ENCODE data around the gene CFAP68.
"Not testable (repeated sequence)": the region's sequence is repeated elsewhere in the genome, so short reads cannot be mapped to it uniquely, and the experiment has no call there.

Gene CFAP68

GRCh38 chr11:111870886-111871692 lies 8.3 kb upstream of the CFAP68 start, which contains the start of gene ALG9:
Gene ALG9 (minus strand): TSS chr11:111871581. CDS start chr11:111871482, 99 bp downstream.
- DNase-seq (ENCODE audit: low spot score): peak; percentile 50

DNA sequence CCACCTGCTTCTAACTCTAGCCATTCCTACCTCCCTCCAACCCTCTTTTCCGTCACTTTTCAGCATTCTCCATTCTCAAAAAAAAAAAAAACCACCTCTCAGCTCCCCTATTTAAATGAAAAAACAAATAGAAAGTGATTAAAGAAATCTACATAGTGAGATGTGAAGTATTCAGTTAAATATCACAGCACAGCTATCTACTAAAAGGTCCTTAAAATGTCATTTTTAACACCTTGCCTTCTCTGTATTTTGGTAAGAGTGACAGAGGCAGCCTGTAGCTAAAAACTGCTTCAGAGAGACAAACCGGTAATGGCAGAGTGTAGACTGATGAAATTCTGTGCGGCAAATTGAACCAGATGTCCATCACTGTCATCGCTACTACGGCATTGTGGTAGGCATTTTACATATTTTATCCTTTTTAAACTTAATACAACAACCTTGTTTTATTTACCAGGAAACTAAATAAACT lies 7.6 kb upstream of the CFAP68 start:
- no peak for DNase-seq (ENCODE audit: low spot score)

DNA sequence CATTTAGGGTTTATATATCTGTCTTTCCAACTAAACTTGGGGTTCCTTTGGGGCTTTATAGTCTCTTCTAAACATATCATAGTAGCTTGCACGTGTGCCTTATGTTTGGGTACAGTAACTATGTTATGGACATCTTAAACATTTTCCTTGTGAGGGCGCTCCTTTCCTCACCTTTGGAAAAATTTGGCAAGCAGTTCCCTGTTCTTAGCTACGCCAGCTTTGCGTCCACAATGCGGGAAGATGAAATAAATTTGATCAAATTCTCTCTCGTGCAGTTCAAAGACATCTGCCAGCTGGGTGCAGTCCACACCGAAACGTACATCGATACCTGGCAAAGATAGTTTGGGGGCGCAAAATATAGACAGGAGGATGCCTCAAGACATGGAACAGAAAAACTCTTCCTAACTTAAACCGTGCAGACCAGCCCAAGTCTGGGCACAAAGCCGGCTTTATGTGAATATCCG lies 924 bp upstream of the CFAP68 start:
- no peak for DNase-seq (ENCODE audit: low spot score)

DNA sequence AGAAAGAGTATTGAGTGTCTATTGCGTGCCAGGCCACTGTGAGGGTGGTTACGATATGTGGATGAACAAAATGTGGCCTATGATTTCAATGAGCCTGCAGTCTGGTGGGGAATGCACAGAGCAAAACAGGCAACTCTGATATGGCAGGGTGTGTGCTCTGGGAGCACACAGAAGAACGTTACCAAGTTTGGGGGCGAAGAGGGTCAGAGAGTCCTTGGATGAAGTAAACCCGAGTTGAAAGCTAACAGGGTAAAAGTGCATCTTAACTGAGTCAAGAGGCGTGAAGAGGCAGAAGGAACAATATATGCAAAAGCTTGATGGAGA lies 258 bp downstream of the CFAP68 start:
- no peak for DNase-seq (ENCODE audit: low spot score)

DNA sequence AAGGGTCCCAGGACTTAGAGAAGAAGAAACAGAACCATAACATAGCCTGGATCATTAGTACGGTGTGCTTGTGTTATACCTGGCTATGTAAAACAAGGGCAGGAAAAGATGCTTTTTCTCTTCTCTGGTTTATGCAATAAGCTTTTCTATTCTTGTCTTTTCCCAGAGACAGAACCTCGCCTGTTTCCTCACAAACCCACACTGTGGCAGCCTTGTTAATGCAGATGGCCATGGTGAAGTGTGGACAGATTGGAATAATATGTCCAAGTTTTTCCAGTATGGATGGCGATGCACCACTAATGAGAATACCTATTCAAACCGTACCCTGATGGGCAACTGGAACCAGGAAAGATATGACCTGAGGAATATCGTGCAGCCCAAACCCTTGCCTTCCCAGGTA lies 2.9 kb downstream of the CFAP68 start:
- DNase-seq (ENCODE audit: low spot score): no peak

GRCh38 chr11:111885053-111885452 lies 5.7 kb downstream of the CFAP68 start:
- DNase-seq (ENCODE audit: low spot score): not testable (repeated sequence)

GRCh38 chr11:111886032-111886431 lies 6.7 kb downstream of the CFAP68 start:
- no peak for DNase-seq (ENCODE audit: low spot score)

DNA sequence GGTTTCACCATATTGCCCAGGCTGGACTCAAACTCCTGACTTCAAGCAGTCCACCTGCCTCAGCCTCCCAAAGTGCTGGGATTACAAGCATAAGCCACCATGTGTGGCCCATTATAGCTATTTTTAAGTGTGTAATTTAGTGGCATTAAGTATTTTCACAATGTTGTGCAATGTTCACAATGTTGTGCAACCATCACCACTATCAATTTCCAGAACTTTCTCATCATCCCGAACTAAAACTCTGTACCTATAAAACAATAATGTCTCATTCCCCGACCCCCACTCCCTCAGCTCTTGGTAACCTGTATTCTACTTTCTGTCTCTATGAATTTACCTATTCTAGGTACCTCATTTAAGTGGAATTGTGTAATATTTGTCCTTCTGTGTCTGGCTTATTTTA lies 7.5 kb downstream of the CFAP68 start:
- DNase-seq (ENCODE audit: low spot score): no peak

DNA sequence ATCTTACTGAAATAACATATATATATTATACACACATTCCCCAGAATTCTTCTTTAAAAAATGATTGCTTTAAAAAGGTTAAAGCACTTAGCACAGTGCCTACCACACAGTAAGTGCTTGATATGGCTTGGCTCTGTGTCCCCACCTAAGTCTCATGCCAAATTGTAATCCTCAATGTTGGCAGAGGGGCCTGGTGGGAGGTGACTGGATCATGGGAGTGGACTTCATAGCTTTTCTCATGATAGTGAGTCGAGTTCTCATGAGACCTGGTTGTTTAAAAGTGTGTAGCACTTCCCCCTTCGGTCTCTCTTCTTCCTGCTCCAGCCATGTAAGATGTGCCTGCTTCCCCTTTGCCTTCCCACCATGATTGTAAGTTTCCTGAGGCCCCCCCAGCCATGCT lies 26.1 kb downstream of the CFAP68 start:
- DNase-seq (ENCODE audit: low spot score): no peak

DNA sequence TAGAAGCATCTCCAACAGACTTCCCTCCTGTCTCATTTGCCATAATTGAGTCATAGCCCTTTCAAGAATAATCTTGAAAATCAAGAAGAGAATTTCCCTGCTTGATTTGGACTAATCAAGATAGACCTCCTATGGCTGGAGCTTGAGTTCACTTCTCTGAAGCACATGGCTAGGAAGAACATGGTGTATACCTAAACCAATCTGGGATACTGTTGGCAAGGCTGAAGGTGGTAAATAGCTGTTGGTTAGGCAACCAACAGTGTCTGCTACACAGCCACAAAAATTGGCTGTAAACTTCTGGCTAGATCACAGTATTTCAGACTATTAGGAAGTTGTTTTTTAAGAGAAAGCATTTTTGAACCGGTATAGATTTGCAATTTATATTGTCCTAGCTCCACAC lies 27.3 kb downstream of the CFAP68 start:
- DNase-seq (ENCODE audit: low spot score): no peak

GRCh38 chr11:111908639-111909305 lies 29.4 kb downstream of the CFAP68 start:
- no peak for DNase-seq (ENCODE audit: low spot score)

DNA sequence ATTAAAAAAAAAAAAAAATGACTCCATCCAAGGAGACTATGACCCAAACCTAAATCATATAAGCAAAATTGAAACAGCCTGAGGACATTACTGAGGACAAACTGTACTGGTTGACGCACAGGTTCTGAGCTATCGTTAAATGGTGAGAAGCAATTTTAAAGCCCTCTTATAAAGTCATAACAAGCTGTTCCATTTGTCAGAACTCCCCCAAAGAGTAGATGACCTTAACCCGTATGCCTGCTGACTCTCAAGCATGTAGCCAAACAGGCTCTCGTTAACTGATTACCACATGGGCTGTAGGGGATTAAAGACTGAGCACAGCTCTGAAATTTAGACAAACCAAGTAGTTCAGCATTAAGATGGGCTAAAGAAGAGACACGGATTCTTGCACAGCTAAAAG lies 30.0 kb downstream of the CFAP68 start:
- no peak for DNase-seq (ENCODE audit: low spot score)

GRCh38 chr11:111910676-111911562 lies 31.6 kb downstream of the CFAP68 start:
- DNase-seq (ENCODE audit: low spot score): no peak

DNA sequence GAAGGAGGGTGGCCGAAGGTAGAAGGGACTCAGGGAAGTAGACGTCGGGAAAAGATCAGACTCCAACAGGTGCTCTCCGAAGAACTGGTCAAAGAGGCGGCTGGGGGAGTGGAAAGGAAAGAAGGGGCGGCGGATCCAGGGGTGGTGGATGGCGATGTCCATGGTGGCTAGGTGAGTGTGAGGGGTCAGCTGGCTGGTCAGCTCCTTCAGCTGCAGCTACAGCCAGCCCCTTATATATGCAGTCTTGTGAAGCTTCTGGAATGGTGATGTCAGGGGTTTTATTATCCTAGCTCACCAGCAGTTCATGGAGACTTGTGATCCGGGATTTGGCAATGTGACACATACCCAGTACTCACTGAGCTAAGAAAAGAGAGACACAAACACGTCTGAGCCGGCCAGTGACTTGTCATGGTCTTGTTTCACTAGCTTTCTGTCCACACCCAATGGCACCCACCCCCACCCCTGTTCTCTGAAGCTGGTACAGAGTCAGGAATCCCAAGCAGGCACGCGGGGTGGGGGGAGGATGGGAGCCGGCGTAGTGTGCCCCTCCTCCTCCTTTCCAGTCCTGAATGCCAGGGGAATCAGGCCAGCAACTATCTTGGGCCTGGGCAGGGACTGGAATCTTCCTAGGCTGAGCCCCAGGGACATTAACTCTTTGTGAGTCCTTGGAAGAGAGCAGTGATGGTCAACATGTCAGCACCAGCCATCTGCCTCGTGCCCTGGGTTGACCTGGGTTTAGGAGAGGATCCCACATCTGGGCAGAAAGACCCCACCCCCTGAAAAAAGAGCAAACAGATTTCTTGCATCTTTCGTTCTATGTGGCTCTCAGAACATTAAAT lies 32.4 kb downstream of the CFAP68 start, which contains the start of gene CRYAB:
Gene CRYAB, minus strand, starts transcription at position 208 of the 839 bp plus-strand sequence. Its CDS starts 46 bp downstream, at position 162.
- DNase-seq (ENCODE audit: low spot score): no peak

- no peak for DNase-seq (ENCODE audit: low spot score)
Observed at GRCh38 chr11:111912535-111912934, 33.2 kb downstream of the CFAP68 start, which contains the start of gene HSPB2. Gene HSPB2 (plus strand): TSS chr11:111912734. CDS start chr11:111912830, 96 bp downstream.

GRCh38 chr11:111913031-111913861 lies 33.9 kb downstream of the CFAP68 start:
- DNase-seq (ENCODE audit: low spot score): no peak

- no peak for DNase-seq (ENCODE audit: low spot score)
Observed at GRCh38 chr11:111913997-111914396, 34.7 kb downstream of the CFAP68 start.

DNA sequence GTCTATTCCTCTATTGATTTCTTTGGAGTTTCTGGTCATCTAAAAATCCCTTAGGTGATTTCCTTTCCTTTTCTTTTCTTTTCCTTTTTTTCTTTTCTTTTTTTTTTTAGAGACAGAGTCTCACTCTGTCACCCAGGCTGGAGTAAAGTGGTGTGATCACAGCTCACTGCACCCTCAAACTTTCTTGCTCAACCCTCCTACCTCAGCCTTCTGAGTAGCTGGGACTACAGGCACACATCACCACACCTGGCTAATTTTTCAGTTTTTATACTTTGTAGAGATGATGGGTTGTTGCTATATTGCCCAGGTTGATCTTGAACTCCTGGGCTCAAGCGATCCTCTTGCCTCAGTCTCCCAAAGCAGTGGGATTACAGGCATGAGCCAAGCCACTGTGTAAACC lies 37.4 kb downstream of the CFAP68 start:
- DNase-seq (ENCODE audit: low spot score): no peak

GRCh38 chr11:111917312-111917711 lies 38.0 kb downstream of the CFAP68 start:
- no peak for DNase-seq (ENCODE audit: low spot score)

DNA sequence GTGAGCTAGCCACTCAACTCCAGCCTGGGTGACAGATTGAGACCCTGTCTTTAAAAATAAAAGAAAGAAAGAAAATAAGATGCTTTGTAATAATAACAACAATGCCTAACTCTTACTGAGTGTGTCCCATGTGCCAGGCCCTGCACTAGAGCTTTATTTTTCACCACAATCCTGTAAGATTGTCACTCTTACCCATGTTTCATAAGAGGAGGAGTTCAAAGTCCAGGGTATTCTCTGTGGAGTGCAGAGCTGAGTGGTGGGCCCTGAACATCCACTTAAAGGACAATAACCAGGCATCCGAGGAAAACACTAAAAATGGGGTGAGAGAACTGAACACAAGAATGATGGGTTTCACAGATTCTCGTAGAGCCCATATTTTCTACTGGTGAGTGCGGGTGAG lies 38.4 kb downstream of the CFAP68 start:
- DNase-seq (ENCODE audit: low spot score): no peak

Data from HuH-7.5 (cell line).